WTC11 (cell line): ENCODE measurements around the gene RNF115. TPM values are rescaled to one million over a fixed set of nuclear protein-coding genes. Genes with fewer than 3 reads are reported as not detected.

Source experiments
- ATAC-seq: fragments of 200-7000 bp; cut with Tn5 transposase; 2 replicates; pipeline ENCODE4 v1.10.0; 2021; ENCODE audit warnings: mild to moderate bottlenecking, moderate library complexity
- CTCF ChIA-PET: fragments of 300-600 bp; sonication (Branson Sonifier 250); formaldehyde crosslinking; loops from one replicate; lab custom pipeline; 2021; ENCODE audit warnings: antibody characterized with exemption; lab: Charles Lee
- POLR2A ChIA-PET: fragments of 350-600 bp; sonication (Branson Sonifier 250); formaldehyde crosslinking; loops from one replicate; lab custom pipeline; 2021; ENCODE audit warnings: antibody characterized with exemption; lab: Charles Lee
- DNase-seq: peaks from one replicate; pipeline ENCODE4 v3.0.0; 2021; ENCODE audit warnings: low spot score
- H3K27ac Mint-ChIP-seq: 2 replicates; pipeline ENCODE4 v1.8.0; 2021; ENCODE audit warnings: mixed read lengths
- H3K27me3 Mint-ChIP-seq: 2 replicates; pipeline ENCODE4 v1.8.0; 2021; ENCODE audit warnings: low read depth, mild to moderate bottlenecking, moderate library complexity, mixed read lengths
- H3K36me3 Mint-ChIP-seq: 2 replicates; pipeline ENCODE4 v1.8.0; 2021; ENCODE audit warnings: mixed read lengths
- H3K4me1 Mint-ChIP-seq: 2 replicates; pipeline ENCODE4 v1.8.0; 2022; ENCODE audit warnings: mixed read lengths
- H3K4me3 Mint-ChIP-seq: 2 replicates; pipeline ENCODE4 v1.8.0; 2021; ENCODE audit warnings: mild to moderate bottlenecking, moderate library complexity, mixed read lengths
- H3K9me3 Mint-ChIP-seq: 2 replicates; pipeline ENCODE4 v1.8.0; 2021; ENCODE audit warnings: mixed read lengths
- AFF4 ChIP-seq: sonication (generic); formaldehyde crosslinking; IDR thresholded peaks from 2 replicates; pipeline ENCODE4 v1.8.1; 2023; ENCODE audit warnings: mild to moderate bottlenecking, missing genetic modification reagents, borderline replicate concordance
- ATF3 ChIP-seq: sonication (generic); formaldehyde crosslinking; conservative IDR thresholded peaks from 2 replicates; pipeline ENCODE4 v1.8.1; 2022; ENCODE audit warnings: mild to moderate bottlenecking, missing genetic modification reagents
- CTCF ChIP-seq: fragments of 200-600 bp; IDR thresholded peaks from 2 replicates; pipeline ENCODE4 v1.8.0; 2022; ENCODE audit warnings: antibody characterized with exemption
- ESRRA ChIP-seq: sonication (generic); formaldehyde crosslinking; IDR thresholded peaks from 2 replicates; pipeline ENCODE4 v1.8.1; 2022; ENCODE audit warnings: mild to moderate bottlenecking, missing genetic modification reagents, borderline replicate concordance
- ETV6 ChIP-seq: sonication (generic); formaldehyde crosslinking; IDR thresholded peaks from 2 replicates; pipeline ENCODE4 v1.8.1; 2022; ENCODE audit warnings: mild to moderate bottlenecking, missing genetic modification reagents
- GABPB1 ChIP-seq: sonication (generic); formaldehyde crosslinking; IDR thresholded peaks from 2 replicates; pipeline ENCODE4 v1.8.1; 2023; ENCODE audit warnings: mild to moderate bottlenecking, missing genetic modification reagents
- GRHL2 ChIP-seq: fragments of 250-450 bp; sonication (Bioruptor Pico); IDR thresholded peaks from 2 replicates; pipeline ENCODE4 v1.8.0; 2022; ENCODE audit warnings: mild to moderate bottlenecking, moderate library complexity; ENCODE audit not compliant: insufficient replicate concordance, severe bottlenecking
- GTF2I ChIP-seq: fragments of 250-450 bp; sonication (Bioruptor Pico); conservative IDR thresholded peaks from 2 replicates; pipeline ENCODE4 v1.4.0; 2021; ENCODE audit warnings: mild to moderate bottlenecking
- JUN ChIP-seq: sonication (generic); formaldehyde crosslinking; IDR thresholded peaks from 2 replicates; pipeline ENCODE4 v1.8.0; 2023; ENCODE audit warnings: mild to moderate bottlenecking, missing genetic modification reagents
- NFATC4 ChIP-seq: fragments of 250-450 bp; sonication (Bioruptor Pico); IDR thresholded peaks from 2 replicates; pipeline ENCODE4 v1.9.0; 2021; ENCODE audit warnings: mild to moderate bottlenecking
- NR1H2 ChIP-seq: sonication (generic); formaldehyde crosslinking; IDR thresholded peaks from 2 replicates; pipeline ENCODE4 v1.9.0; 2021; ENCODE audit warnings: mild to moderate bottlenecking, moderate library complexity, missing genetic modification reagents
- PRRX2 ChIP-seq: fragments of 250-450 bp; sonication (Bioruptor Pico); IDR thresholded peaks from 2 replicates; pipeline ENCODE4 v1.8.0; 2021; ENCODE audit warnings: mild to moderate bottlenecking
- SP1 ChIP-seq: sonication (generic); formaldehyde crosslinking; conservative IDR thresholded peaks from 2 replicates; pipeline ENCODE4 v1.8.1; 2022; ENCODE audit warnings: missing genetic modification reagents
- USF1 ChIP-seq: sonication (generic); formaldehyde crosslinking; IDR thresholded peaks from 2 replicates; pipeline ENCODE4 v1.8.0; 2022; ENCODE audit warnings: mild to moderate bottlenecking, missing genetic modification reagents
- USF2 ChIP-seq: sonication (generic); formaldehyde crosslinking; IDR thresholded peaks from 2 replicates; pipeline ENCODE4 v1.8.1; 2023; ENCODE audit warnings: mild to moderate bottlenecking, missing genetic modification reagents, moderate library complexity
- ZBTB21 ChIP-seq: sonication (generic); formaldehyde crosslinking; IDR thresholded peaks from 2 replicates; pipeline ENCODE4 v1.8.1; 2023; ENCODE audit warnings: mild to moderate bottlenecking, missing genetic modification reagents, borderline replicate concordance
- ZMAT4 ChIP-seq: fragments of 250-450 bp; sonication (Bioruptor Pico); IDR thresholded peaks from 2 replicates; pipeline ENCODE4 v1.9.0; 2021; ENCODE audit warnings: mild to moderate bottlenecking
- ZNF219 ChIP-seq: sonication (generic); formaldehyde crosslinking; IDR thresholded peaks from 2 replicates; pipeline ENCODE4 v1.8.0; 2023; ENCODE audit warnings: missing genetic modification reagents, mild to moderate bottlenecking, borderline replicate concordance
- ZNF263 ChIP-seq: sonication (generic); formaldehyde crosslinking; IDR thresholded peaks from 2 replicates; pipeline ENCODE4 v1.8.1; 2022; ENCODE audit warnings: low read depth, mild to moderate bottlenecking, moderate library complexity, missing genetic modification reagents
- ZNF532 ChIP-seq: fragments of 250-450 bp; sonication (Bioruptor Pico); IDR thresholded peaks from 2 replicates; pipeline ENCODE4 v1.9.0; 2021; ENCODE audit warnings: mild to moderate bottlenecking, borderline replicate concordance
- ZNF671 ChIP-seq: fragments of 250-450 bp; sonication (Bioruptor Pico); IDR thresholded peaks from 2 replicates; pipeline ENCODE4 v1.8.0; 2021; ENCODE audit warnings: mild to moderate bottlenecking
- total RNA-seq: library from RNA; stranded (reverse); gene quantifications from 3 replicates; pipeline ENCODE4 v1.2.3, GENCODE V29; 2021

Gene RNF115
- total RNA-seq, 1 experiment from 2014 or later = 8.1 TPM

- Mint-ChIP-seq H3K27ac (no peak overlapping the region), H3K27me3 (no peaks in the 10 kb centered on the region), H3K9me3 (peaks cover 5% of the 10 kb centered on the region), H3K4me1 (peaks cover 9% of the 10 kb centered on the region), H3K4me3 (no peak overlapping the region), H3K36me3 (peaks cover 58% of the 10 kb centered on the region)
- ATAC-seq = no peak
- CTCF ChIA-PET = interaction anchor here (4.0 to 5.3 kb wide), 5 partner anchors 10 to 52 kb away, joined by 32 to 254 read pairs (median 65); partner anchors contain the start of genes ANKRD35, ITGA10 and NUDT17
- DNase-seq = no peak
- POLR2A ChIA-PET = interaction anchor here (0.5 to 3.1 kb wide), 4 partner anchors 12 to 181 kb away, joined by 3 to 48 read pairs (median 18); partner anchors contain the start of genes LIX1L and NUDT17
- TF ChIP-seq ATF3 (CRISPR knock-in tag) = no peak
- no peak for TF ChIP-seq GRHL2 (CRISPR knock-in tag)
- TF ChIP-seq AFF4 = no peak
- TF ChIP-seq ZNF219 = no peak
- no peak for TF ChIP-seq USF1 (CRISPR knock-in tag)
- no peak for TF ChIP-seq PRRX2 (CRISPR knock-in tag)
- TF ChIP-seq GABPB1 (CRISPR knock-in tag) = no peak
- TF ChIP-seq JUN (CRISPR knock-in tag) = no peak
- TF ChIP-seq GTF2I (CRISPR knock-in tag) = no peak
- no peak for TF ChIP-seq USF2
- no peak for TF ChIP-seq ZNF532 (CRISPR knock-in tag)
- TF ChIP-seq ZMAT4 = no peak
These were observed 33.3 kb upstream of the RNF115 start for GRCh38 chr1:145857170-145857569.

GRCh38 chr1:145855426-145855948 is 31.6 kb upstream of the RNF115 start:
- POLR2A ChIA-PET = no interaction called here
- Mint-ChIP-seq H3K4me3 (no peak overlapping the region), H3K36me3 (peaks cover 71% of the 10 kb centered on the region), H3K4me1 (peaks cover 9% of the 10 kb centered on the region), H3K27ac (no peak overlapping the region), H3K27me3 (no peaks in the 10 kb centered on the region), H3K9me3 (peaks cover 5% of the 10 kb centered on the region)
- CTCF ChIA-PET = interaction anchor here (1.3 kb wide), 1 partner anchor 10 kb away, joined by 6 read pairs; the partner anchor contains the start of gene NUDT17
- ATAC-seq (no peak), DNase-seq (no peak)
- TF ChIP-seq ZBTB21 (CRISPR knock-in tag) (no peak), ESRRA (CRISPR knock-in tag) (no peak), GABPB1 (CRISPR knock-in tag) (no peak), SP1 (no peak), NR1H2 (CRISPR knock-in tag) (no peak), ETV6 (CRISPR knock-in tag) (no peak), ZNF263 (CRISPR knock-in tag) (no peak), CTCF (no peak), ZNF671 (CRISPR knock-in tag) (no peak), GRHL2 (CRISPR knock-in tag) (no peak), NFATC4 (CRISPR knock-in tag) (no peak)
